HG03025 (cell line): ENCODE measurements around the gene PMS1.
"Not testable (repeated sequence)": the region's sequence is repeated elsewhere in the genome, so short reads cannot be mapped to it uniquely, and the experiment has no call there.

ENCODE experiments used
- ATAC-seq: cut with Tn5 transposase; IDR thresholded peaks from one replicate; pipeline ENCODE4 v1.9.1; 2021; ENCODE audit warnings: mild to moderate bottlenecking, moderate library complexity; ENCODE audit not compliant: unreplicated experiment, low FRiP score

PMS1 gene

GRCh38 chr2:189803431-189803830 lies 19.2 kb downstream of the PMS1 start:
- no peak for ATAC-seq

DNA sequence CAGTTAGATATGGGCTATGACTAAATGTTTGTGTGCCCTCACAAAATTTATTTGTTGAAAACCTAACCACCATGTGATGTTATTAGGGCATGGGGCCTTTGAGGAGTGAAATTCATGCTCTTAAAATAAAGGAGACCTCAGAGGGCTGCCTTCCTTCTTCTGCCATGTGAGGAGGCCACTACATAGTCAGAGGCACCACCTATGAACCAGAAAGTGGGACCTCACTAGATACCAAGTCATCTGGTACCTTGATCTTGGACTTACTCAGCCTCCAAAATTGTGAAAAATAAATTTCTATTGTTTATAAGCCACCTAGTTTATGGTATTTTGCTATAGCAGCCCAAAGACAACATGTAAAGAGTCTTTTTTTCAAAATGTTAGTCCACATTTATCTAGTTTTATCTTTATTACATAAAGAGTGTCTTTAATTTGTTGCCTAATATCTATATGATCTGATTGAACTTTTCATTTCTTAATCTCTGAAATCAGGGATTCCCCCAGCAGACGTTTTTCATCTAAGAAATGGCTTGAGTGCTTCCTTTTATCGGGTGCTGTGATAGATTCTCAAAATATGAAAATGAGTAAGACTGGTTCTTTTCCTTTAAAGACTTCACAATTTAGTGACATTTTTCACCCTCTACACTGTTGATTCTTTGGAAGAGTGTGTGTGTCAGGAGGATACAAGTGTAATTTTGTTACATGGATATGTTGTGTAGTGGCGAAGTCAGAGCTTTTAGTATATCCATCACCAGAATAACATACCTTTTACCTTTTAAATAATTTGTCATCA lies 34.2 kb downstream of the PMS1 start:
- no peak for ATAC-seq

DNA sequence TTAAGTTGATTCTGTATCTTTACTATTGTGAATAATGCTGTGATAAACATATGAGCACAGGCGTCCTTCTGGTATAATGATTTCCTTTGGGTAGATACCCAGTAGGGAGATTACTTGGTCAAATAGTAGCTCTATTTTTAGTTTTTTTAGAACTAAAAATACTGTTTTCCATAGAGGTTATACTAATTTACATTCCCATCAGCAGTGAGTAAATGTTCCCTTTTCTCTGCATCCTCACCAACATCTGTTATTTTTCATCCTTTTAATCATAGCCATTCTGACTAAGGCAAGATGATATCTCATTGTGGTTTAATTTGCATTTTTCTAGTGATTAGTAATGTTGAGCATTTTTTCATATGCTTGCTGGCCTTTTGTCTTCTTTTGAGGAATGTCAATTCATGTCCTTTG lies 35.1 kb downstream of the PMS1 start:
- ATAC-seq, result no peak

GRCh38 chr2:189821953-189822748 lies 37.9 kb downstream of the PMS1 start:
- ATAC-seq, result no peak

DNA sequence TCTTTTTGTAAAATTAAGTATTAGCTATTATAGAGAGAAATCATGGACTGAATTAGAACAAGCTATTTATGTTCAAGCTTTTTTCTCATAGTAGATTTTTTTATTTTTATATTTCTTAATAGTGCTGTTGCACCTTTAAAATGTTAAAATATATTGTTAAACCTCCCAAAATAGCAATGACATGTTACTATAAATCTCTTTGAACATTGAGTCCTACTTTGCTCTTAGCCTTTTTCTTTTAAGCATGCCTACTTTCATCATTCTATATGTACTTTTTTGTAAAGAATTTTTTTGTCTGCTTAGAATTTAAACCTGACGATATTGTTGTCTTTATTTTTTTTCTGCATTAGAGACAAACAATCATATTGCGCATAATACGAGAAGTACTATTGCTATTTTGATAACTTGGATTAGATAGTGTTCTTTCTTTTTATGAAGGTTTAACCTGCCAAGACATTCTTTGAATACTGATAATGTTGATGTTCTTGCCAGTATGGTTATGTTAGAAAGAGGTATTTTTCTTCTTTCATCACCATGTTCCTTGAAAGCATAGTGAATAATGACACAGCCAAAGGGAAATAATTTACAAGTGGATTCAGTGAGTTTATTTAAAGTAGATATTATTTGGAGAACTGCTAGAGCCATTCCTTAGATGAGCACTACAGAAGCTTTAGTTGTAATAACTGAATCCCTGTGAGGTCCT lies 40.6 kb downstream of the PMS1 start:
- ATAC-seq, result no peak

- ATAC-seq, result no peak
Measured at GRCh38 chr2:189826039-189826438, 41.8 kb downstream of the PMS1 start.

- ATAC-seq, result no peak
Measured at GRCh38 chr2:189829102-189829833, 45.0 kb downstream of the PMS1 start.

DNA sequence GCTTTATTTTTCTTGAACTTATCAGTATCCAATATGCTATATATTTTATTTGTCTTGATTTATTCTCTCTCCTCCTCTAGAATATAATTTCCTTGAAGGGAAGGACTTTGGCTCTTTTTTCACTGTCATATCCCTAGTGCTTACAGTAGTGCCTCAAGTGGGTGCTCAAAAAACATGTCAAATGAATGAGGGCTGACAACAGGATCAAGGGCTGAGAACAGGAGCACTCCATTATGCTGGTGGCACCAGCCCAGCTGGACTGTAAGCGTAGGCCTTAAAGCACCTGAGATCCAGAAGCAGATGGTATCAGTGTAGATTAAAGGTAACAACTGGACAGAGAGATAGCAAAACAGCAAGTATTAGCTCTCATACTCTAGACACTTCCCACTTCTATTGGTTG lies 46.3 kb downstream of the PMS1 start:
- no peak for ATAC-seq

DNA sequence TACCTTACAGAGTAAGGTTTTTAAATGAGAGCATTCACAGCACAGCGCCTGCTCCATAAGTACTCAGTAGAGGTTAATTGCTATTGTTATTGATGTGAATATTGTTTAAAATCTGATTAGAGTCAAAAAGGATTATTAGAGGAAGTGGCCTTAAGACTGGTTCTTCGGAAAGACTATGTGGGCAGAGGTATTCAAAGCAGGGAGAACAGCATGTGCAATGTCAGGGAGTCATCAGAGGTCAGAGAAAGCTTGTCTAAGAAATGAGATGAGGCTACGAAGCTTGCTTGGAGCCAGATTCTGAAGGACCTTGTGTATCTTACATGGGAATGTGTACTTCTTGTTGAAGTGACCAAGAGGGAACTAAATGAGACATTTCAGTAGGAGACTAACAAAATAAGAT lies 49.8 kb downstream of the PMS1 start:
- no peak for ATAC-seq

GRCh38 chr2:189834642-189835041 lies 50.4 kb downstream of the PMS1 start:
- ATAC-seq, result not testable (repeated sequence)

- no peak for ATAC-seq
Measured at GRCh38 chr2:189835855-189836558, 51.8 kb downstream of the PMS1 start.

DNA sequence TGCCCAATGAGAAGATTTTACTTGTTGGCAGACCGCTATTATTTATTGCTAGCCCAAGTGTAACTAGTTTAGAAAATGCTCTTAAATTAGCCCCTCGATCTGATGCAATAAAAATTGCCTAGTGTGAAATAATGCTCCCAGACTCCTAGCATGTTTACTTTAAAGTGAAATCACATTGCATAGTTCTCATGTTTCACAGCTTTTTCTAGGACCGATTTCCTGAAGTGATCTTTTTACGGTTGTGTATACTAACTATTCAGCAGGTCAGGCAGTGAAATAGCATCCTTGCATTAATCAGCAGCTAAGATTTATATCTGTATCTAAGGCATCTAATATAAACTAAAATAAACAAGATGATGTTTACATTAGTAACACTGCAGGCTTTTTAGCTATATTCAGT lies 52.4 kb downstream of the PMS1 start:
- no peak for ATAC-seq

DNA sequence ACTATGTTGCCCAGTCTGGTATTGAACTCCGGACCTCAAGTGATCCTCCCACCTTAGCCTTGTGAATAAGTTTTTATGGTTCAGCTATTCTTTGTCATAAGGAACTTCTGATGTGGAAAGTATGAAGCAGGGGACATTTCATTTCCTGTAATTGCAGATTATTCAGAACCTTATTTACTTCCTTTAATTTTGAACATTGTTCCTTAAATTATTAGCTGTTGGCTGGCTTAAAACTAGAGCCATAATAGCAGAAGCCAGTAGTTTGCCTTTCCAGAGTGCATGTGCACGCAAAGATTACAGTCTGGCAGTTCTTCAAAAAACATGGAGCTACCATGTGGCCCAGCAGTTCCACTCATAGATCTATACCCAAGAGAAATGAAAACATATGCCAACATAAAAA lies 53.1 kb downstream of the PMS1 start:
- ATAC-seq, result no peak

GRCh38 chr2:189841019-189841418 lies 56.8 kb downstream of the PMS1 start:
- no peak for ATAC-seq

- ATAC-seq, result no peak
Measured at GRCh38 chr2:189848276-189848675, 64.0 kb downstream of the PMS1 start.

- ATAC-seq, result no peak
Measured at GRCh38 chr2:189849550-189849949, 65.3 kb downstream of the PMS1 start.

DNA sequence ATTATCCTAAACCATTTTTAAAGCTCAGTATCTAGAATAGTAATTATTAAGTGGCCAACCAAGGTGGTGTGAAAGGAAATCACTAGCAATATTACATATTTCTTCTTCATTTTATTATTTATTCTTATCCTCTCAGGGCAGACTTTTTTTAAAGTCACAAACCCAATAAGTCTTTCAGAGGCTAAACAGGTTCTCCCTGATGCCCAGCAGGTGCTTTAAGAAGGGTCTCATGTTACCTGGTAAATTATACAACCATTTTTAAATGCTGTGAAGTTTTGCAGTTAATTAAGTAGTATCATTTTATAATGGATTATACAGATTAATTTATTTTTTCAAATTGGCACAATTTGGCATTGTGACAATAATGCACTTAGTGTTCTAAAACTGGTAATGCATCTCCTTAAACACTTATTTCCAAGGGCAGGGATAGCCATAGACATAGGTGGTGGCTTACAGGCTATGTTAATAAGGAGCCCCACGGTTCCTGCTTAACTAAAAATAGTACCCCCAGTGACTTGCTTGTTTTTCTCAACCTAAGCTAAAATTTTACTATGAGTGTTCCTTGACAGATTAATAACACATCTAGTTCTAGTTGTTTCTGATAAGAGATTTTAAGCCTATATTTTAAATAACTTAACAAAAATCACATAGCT lies 67.0 kb downstream of the PMS1 start:
- no peak for ATAC-seq

GRCh38 chr2:189854187-189854586 lies 69.9 kb downstream of the PMS1 start:
- no peak for ATAC-seq

DNA sequence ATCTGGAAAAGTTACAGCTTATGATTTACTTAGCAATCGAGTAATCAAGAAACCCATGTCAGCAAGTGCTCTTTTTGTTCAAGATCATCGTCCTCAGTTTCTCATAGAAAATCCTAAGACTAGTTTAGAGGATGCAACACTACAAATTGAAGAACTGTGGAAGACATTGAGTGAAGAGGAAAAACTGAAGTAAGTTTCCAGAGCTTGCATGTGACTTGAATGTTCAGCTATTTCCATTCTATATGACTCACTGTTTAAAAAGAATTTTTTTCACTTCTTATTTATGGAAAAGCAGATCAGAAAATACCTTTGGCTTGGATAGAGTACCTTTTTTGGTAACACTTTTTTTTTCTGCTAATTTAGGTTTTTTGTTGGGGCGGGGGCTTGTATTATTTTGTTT lies 70.7 kb downstream of the PMS1 start:
- no peak for ATAC-seq

- no peak for ATAC-seq
Measured at GRCh38 chr2:189858291-189858690, 74.0 kb downstream of the PMS1 start.
